Tibial artery (tissue), 4 donors: Measurements from ENCODE around the gene PRRG4.
"Not testable (repeated sequence)": the region's sequence is repeated elsewhere in the genome, so short reads cannot be mapped to it uniquely, and the experiment has no call there.

Source experiments
- DNase-seq, 2 donors: peaks; one replicate each; pipeline ENCODE4 v3.0.0-alpha.2; 2019
- H3K27ac ChIP-seq, 2 donors: fragments of 200-600 bp; sonication (generic) in 1 of 2; 1 replicate in 1 of 2; 2 replicates in 1 of 2; pipeline ENCODE4 v1.5.1; 2018 to 2019; ENCODE audit warnings: mild to moderate bottlenecking in 1 of 2
- H3K27me3 ChIP-seq, 2 donors: fragments of 200-600 bp; sonication (generic) in 1 of 2; one replicate each; pipeline versions ENCODE4 v1.5.1 to v1.6.0; 2016 to 2019
- H3K36me3 ChIP-seq, 3 donors: fragments of 200-600 bp; sonication (generic) in 2 of 3; one replicate each; pipeline ENCODE4 v1.5.1; 2016 to 2019; ENCODE audit warnings: mild to moderate bottlenecking in 2 of 3
- H3K4me1 ChIP-seq, 4 donors: fragments of 200-600 bp; sonication (generic) in 2 of 4; 1 replicate in 3 of 4; 2 replicates in 1 of 4; pipeline ENCODE4 v1.5.1; 2016 to 2019
- H3K4me3 ChIP-seq, 2 donors: fragments of 200-600 bp; sonication (generic) in 1 of 2; 1 replicate in 1 of 2; 2 replicates in 1 of 2; pipeline ENCODE4 v1.5.1; 2018 to 2019; ENCODE audit warnings: mild to moderate bottlenecking in 2 of 2
- H3K9me3 ChIP-seq, 3 donors: fragments of 200-600 bp; sonication (generic) in 1 of 3; one replicate each; pipeline ENCODE4 v1.5.1; 2016 to 2019
- CTCF ChIP-seq, 2 experiments: fragments of 200-600 bp in 1 of 2; fragments of 450-650 bp in 1 of 2; IDR thresholded peaks; one replicate each; pipeline ENCODE4 v1.5.1; 2017 to 2019; ENCODE audit warnings: antibody characterized with exemption in 2 of 2, mild to moderate bottlenecking in 1 of 2, moderate library complexity in 1 of 2
- intact Hi-C: fragments of 100-400 bp; cut with DNase I; formaldehyde crosslinking; loops from one replicate; pipeline ENCODE4 v1.15.0; 2023; ENCODE audit warnings: low total_unique reads

The PRRG4 gene

GRCh38 chr11:32821917-32822560, 7.7 kb upstream of the PRRG4 start:
- no peak for DNase-seq
- no peaks in the 10 kb centered on the region for H3K27me3 ChIP-seq
- H3K4me1 ChIP-seq: no peaks in the 10 kb centered on the region
- TF ChIP-seq CTCF (IDR thresholded peaks at IDR 0.05): no peak
- H3K4me3 ChIP-seq: no peak overlapping the region
- H3K36me3 ChIP-seq: no peaks in the 10 kb centered on the region
- H3K9me3 ChIP-seq: no peaks in the 10 kb centered on the region
- H3K27ac ChIP-seq: no peak overlapping the region
- intact Hi-C loops: no loop called here

- H3K27me3 ChIP-seq, DNase-seq, H3K9me3 ChIP-seq, H3K27ac ChIP-seq, H3K4me3 ChIP-seq, intact Hi-C loops, H3K36me3 ChIP-seq, H3K4me1 ChIP-seq: not testable (repeated sequence)
Measured at GRCh38 chr11:32823617-32824016, 6.1 kb upstream of the PRRG4 start.

GRCh38 chr11:32826113-32826512, 3.6 kb upstream of the PRRG4 start:
- H3K4me3 ChIP-seq: no peak overlapping the region
- no peaks in the 10 kb centered on the region for H3K36me3 ChIP-seq
- TF ChIP-seq CTCF (IDR thresholded peaks at IDR 0.05): no peak
- no peaks in the 10 kb centered on the region for H3K9me3 ChIP-seq
- peaks cover 0 to 13% of the 10 kb centered on the region in 2 donors for H3K27me3 ChIP-seq
- intact Hi-C loops: no loop called here
- DNase-seq: no peak
- peaks cover 0 to 11% (median 9%) of the 10 kb centered on the region in 4 donors for H3K4me1 ChIP-seq
- H3K27ac ChIP-seq: no peak overlapping the region

- H3K36me3 ChIP-seq: no peaks in the 10 kb centered on the region
- H3K4me3 ChIP-seq: no peak overlapping the region
- intact Hi-C loops: no loop called here
- peaks cover 0 to 13% of the 10 kb centered on the region in 2 donors for H3K27me3 ChIP-seq
- peaks cover 0 to 11% (median 9%) of the 10 kb centered on the region in 4 donors for H3K4me1 ChIP-seq
- no peak for TF ChIP-seq CTCF (IDR thresholded peaks at IDR 0.05)
- no peaks in the 10 kb centered on the region for H3K9me3 ChIP-seq
- no peak for DNase-seq
- no peak overlapping the region for H3K27ac ChIP-seq
Measured at GRCh38 chr11:32827276-32827675, 2.5 kb upstream of the PRRG4 start.

- peaks cover 0 to 13% of the 10 kb centered on the region in 2 donors for H3K27me3 ChIP-seq
- H3K9me3 ChIP-seq: no peaks in the 10 kb centered on the region
- DNase-seq: no peak
- peaks cover 0 to 11% (median 9%) of the 10 kb centered on the region in 4 donors for H3K4me1 ChIP-seq
- H3K27ac ChIP-seq: no peak overlapping the region
- intact Hi-C loops: no loop called here
- TF ChIP-seq CTCF (IDR thresholded peaks at IDR 0.05): no peak
- H3K4me3 ChIP-seq: peak overlapping the region; percentile 48 to 53
- no peaks in the 10 kb centered on the region for H3K36me3 ChIP-seq
Measured at GRCh38 chr11:32829157-32829679, 509 bp upstream of the PRRG4 start.

GRCh38 chr11:32830413-32830738, 649 bp downstream of the PRRG4 start:
- Histone ChIP-seq H3K27me3 (peaks cover 0 to 13% of the 10 kb centered on the region in 2 donors), H3K36me3 (no peaks in the 10 kb centered on the region), H3K4me1 (peaks cover 0 to 11% (median 9%) of the 10 kb centered on the region in 4 donors), H3K9me3 (no peaks in the 10 kb centered on the region), H3K4me3 (peak overlapping the region; percentile 48 to 53), H3K27ac (no peak overlapping the region)
- no peak for TF ChIP-seq CTCF (IDR thresholded peaks at IDR 0.05)
- no peak for DNase-seq
- intact Hi-C loops: no loop called here
